AG04450 (cell line): ENCODE measurements around the gene OGFOD3. TPM values are rescaled to one million over a fixed set of nuclear protein-coding genes. Genes with fewer than 3 reads are reported as not detected.

Experiments
- CTCF ChIA-PET: fragments of 300-600, 350-600 bp; formaldehyde crosslinking; extraction: SDS; loops from one replicate; lab custom pipeline; 2022; ENCODE audit warnings: antibody characterized with exemption, inconsistent platforms; lab: Charles Lee
- POLR2A ChIA-PET: fragments of 350-600 bp; formaldehyde crosslinking; extraction: SDS; loops from one replicate; lab custom pipeline; 2021; ENCODE audit warnings: antibody characterized with exemption, inconsistent platforms; lab: Yijun Ruan, JAX
- DNase-seq: peaks from one replicate; pipeline ENCODE4 v3.0.0-alpha.2; 2011; ENCODE audit warnings: low read depth, low spot score
- H3K27ac ChIP-seq: one replicate; pipeline ENCODE4 v1.5.1; 2012; ENCODE audit warnings: low read depth, low read length, control low read depth
- H3K27me3 ChIP-seq: one replicate; pipeline ENCODE4 v1.6.0; 2012; ENCODE audit warnings: low read length; ENCODE audit not compliant: control insufficient read depth, insufficient read depth
- H3K4me3 ChIP-seq: 2 replicates; pipeline ENCODE4 v1.5.1; 2011; ENCODE audit warnings: mild to moderate bottlenecking, low read depth, low read length, control low read depth
- H3K9me3 ChIP-seq: 2 replicates; pipeline ENCODE4 v1.5.1; 2012; ENCODE audit warnings: low read length; ENCODE audit not compliant: control insufficient read depth, insufficient read depth
- CTCF ChIP-seq: IDR thresholded peaks from 2 replicates; pipeline ENCODE4 v1.5.1; 2011; ENCODE audit warnings: low read depth, low read length, control low read depth, inconsistent platforms
- polyA plus RNA-seq: library from polyadenylated mRNA; depleted of rRNA; stranded (reverse); fragments of >200 nt; gene quantifications from 2 replicates; pipeline ENCODE4 v1.2.3, GENCODE V29; 2011

Gene OGFOD3
- polyA plus RNA-seq, 1 experiment = 22.8 TPM

DNA sequence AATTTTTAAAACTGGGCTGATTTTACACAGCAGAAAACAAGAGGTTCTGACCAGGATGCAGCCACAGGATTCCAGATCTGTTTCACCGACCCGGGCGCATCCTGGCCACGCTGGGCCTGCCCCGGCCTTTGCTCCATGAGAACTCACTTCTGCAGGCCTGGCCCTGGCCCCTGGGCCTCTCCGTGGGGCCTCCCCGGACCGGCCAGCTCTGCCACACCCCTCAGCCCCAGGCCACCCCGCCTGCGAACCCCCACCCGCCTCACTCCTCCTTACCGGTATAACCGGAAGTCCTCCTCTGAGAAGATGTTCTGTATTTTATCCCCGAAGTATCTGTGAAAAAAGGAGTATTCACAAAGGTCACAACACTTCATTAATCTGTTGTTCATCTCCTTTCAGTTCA, 13.3 kb downstream of the OGFOD3 start:
- no peak for DNase-seq
- no peaks in the 10 kb centered on the region for H3K27me3 ChIP-seq
- no peak overlapping the region for H3K4me3 ChIP-seq
- H3K27ac ChIP-seq = no peak overlapping the region
- ChIA-PET POLR2A (no interaction called here), CTCF (no interaction called here)
- no peak for TF ChIP-seq CTCF
- no peaks in the 10 kb centered on the region; the same call in 1 of the 2 replicates for H3K9me3 ChIP-seq

DNA sequence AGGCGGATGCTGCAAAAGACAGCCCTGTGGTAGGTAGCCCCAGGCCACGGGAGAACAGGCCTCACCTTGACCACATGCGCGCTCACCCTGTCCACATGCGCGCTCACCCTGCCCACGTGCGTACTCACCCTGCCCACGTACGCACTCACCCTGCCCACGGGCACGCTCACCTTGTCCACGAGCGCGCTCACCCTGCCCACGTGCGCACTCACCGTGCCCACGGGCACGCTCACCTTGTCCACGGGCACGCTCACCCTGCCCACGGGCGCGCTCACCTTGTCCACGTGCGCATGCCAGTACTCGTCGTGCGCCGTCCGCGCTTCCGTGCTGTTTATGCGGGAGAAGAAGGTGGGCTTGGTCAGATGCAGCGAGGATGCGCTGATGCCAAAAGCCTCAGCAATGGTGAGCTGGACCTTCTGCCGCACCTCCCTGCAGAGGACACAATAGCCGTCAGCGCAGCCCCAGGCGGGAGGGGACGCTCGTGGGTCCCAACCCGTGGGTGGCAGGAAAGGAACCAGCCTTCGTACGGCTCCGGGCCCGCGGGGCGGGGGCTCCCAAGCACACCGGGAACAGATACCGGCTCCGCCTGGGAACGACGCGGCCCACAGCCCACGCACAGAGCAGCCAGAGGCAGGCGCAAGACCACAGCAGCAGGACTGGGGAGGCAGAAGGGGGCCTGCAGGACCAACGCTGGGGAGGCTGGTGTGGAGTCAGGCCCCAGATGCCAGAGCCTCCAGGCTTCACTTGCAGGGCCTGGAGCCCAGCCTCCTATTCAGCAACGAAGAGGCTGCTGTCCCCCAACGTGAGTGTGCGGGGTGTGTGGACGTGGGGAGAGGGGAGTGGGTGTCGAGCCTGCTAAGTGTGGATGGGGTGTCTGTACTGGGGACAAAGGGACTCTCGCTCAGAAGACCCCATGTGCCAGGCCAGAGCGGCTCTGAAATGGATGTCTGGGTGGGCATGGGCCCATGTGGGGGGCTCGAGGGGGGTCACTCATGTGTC, 14.4 kb downstream of the OGFOD3 start:
- H3K9me3 ChIP-seq = no peaks in the 10 kb centered on the region; the same call in 1 of the 2 replicates
- no peak for TF ChIP-seq CTCF
- ChIA-PET CTCF (interaction anchor here (0.6 kb wide), 1 partner anchor 147 kb away, joined by 4 read pairs; no protein-coding TSS in a partner anchor), POLR2A (no interaction called here)
- H3K27me3 ChIP-seq = no peaks in the 10 kb centered on the region
- no peak for DNase-seq
- no peak overlapping the region for H3K27ac ChIP-seq
- H3K4me3 ChIP-seq = no peak overlapping the region

GRCh38 chr17:82402865-82403264, 15.5 kb downstream of the OGFOD3 start:
- H3K27ac ChIP-seq = no peak overlapping the region
- ChIA-PET CTCF (no interaction called here), POLR2A (no interaction called here)
- H3K27me3 ChIP-seq = no peaks in the 10 kb centered on the region
- no peak overlapping the region for H3K4me3 ChIP-seq
- TF ChIP-seq CTCF = no peak
- no peaks in the 10 kb centered on the region; the same call in 1 of the 2 replicates for H3K9me3 ChIP-seq
- DNase-seq = no peak

DNA sequence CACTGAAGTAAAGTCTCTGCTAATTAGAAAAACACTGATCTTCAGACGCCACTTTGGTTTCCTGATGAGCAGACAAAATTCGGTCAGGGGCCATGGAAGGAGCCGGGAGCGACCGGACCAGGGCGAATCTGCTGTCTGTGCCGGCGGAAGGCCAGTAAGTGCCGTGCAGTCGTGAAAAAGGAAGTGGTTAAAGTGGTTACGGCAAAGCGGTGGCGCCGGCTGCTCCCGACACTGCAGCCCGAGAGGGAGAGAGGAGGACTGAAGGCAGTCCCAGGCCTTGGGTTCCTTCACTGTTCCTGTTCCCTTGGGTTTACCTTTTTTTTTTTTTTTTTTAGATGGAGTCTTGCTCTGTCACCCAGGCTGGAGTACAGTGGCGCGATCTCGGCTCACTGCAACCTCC, 17.6 kb downstream of the OGFOD3 start:
- H3K27me3 ChIP-seq = no peaks in the 10 kb centered on the region
- ChIA-PET POLR2A (no interaction called here), CTCF (no interaction called here)
- DNase-seq = no peak
- no peaks in the 10 kb centered on the region; the same call in 1 of the 2 replicates for H3K9me3 ChIP-seq
- no peak for TF ChIP-seq CTCF
- H3K27ac ChIP-seq = no peak overlapping the region
- no peak overlapping the region for H3K4me3 ChIP-seq

- no peak for DNase-seq
- Histone ChIP-seq H3K27me3 (no peaks in the 10 kb centered on the region), H3K9me3 (no peaks in the 10 kb centered on the region; the same call in 1 of the 2 replicates), H3K27ac (no peak overlapping the region), H3K4me3 (no peak overlapping the region)
- CTCF ChIA-PET = no interaction called here
- no peak for TF ChIP-seq CTCF
- POLR2A ChIA-PET = no interaction called here
Observed at GRCh38 chr17:82400206-82400605, 18.2 kb downstream of the OGFOD3 start.
